SK-N-SH (cell line): ENCODE results near the gene RFT1. TPM values are rescaled to one million over a fixed set of nuclear protein-coding genes. Genes with fewer than 3 reads are reported as not detected.

ENCODE experiments used
- CTCF ChIA-PET: fragments of 300-600, 350-600 bp; formaldehyde crosslinking; extraction: SDS; loops from one replicate; lab custom pipeline; 2021; lab: Yijun Ruan, JAX
- POLR2A ChIA-PET: fragments of 350-600 bp; sonication (Branson Sonifier 250); formaldehyde crosslinking; extraction: SDS; loops from one replicate; lab custom pipeline; 2020; ENCODE audit warnings: antibody characterized with exemption, inconsistent platforms; lab: Yijun Ruan, JAX
- DNase-seq: peaks from one replicate; pipeline ENCODE4 v3.0.0; 2012
- H2AFZ ChIP-seq: fragments of 200-600 bp; sonication (generic); 2 replicates; pipeline ENCODE4 v1.8.1; 2016; ENCODE audit warnings: antibody characterized with exemption, mild to moderate bottlenecking, low read depth
- H3F3A ChIP-seq: fragments of 200-600 bp; sonication (generic); replicated peaks from 2 replicates; pipeline ENCODE3; 2016; ENCODE audit warnings: antibody characterized with exemption, mild to moderate bottlenecking; ENCODE audit not compliant: insufficient read depth
- H3K27ac ChIP-seq, 2 experiments: fragments of 200-500 bp in 1 of 2; fragments of 200-600 bp in 1 of 2; sonication (Bioruptor generic) in 1 of 2; sonication (generic), shearing (Covaris generic) in 1 of 2; 2 replicates each; pipeline versions ENCODE4 v1.5.1 to v1.6.1; 2014 to 2016; ENCODE audit warnings: low read depth in 2 of 2, inconsistent platforms in 1 of 2, low read length in 1 of 2, mild to moderate bottlenecking in 1 of 2, mixed read lengths in 1 of 2
- H3K27me3 ChIP-seq: fragments of 200-600 bp; sonication (generic), shearing (Covaris generic); 2 replicates; pipeline ENCODE4 v1.6.1; 2016; ENCODE audit warnings: mixed run types; ENCODE audit not compliant: insufficient read depth
- H3K36me3 ChIP-seq, 2 experiments: fragments of 200-500 bp in 1 of 2; fragments of 200-600 bp in 1 of 2; sonication (Bioruptor generic) in 1 of 2; sonication (generic) in 1 of 2; replicated peaks in 1 of 2; 2 replicates each; pipeline versions ENCODE3 to v1.5.1; 2014 to 2016; ENCODE audit warnings: low read length in 1 of 2, mild to moderate bottlenecking in 1 of 2; ENCODE audit not compliant: insufficient read depth in 2 of 2, control insufficient read depth in 1 of 2
- H3K4me1 ChIP-seq, 2 experiments: fragments of 200-500 bp in 1 of 2; fragments of 200-600 bp in 1 of 2; sonication (Bioruptor generic) in 1 of 2; sonication (generic), shearing (Covaris generic) in 1 of 2; 2 replicates each; pipeline versions ENCODE4 v1.5.1 to v1.6.1; 2014 to 2016; ENCODE audit warnings: low read depth in 1 of 2, low read length in 1 of 2, mixed run types in 1 of 2; ENCODE audit not compliant: insufficient read depth in 2 of 2, control insufficient read depth in 1 of 2
- H3K4me2 ChIP-seq: fragments of 200-600 bp; sonication (generic), shearing (Covaris generic); 2 replicates; pipeline ENCODE4 v1.6.1; 2017; ENCODE audit warnings: mixed run types
- H3K4me3 ChIP-seq, 2 experiments: fragments of 200-500 bp in 1 of 2; fragments of 200-600 bp in 1 of 2; sonication (Bioruptor generic) in 1 of 2; sonication (generic), shearing (Covaris generic) in 1 of 2; 2 replicates each; pipeline versions ENCODE4 v1.5.1 to v1.8.1; 2014 to 2016; ENCODE audit warnings: low read depth in 2 of 2, inconsistent platforms in 1 of 2, low read length in 1 of 2, mild to moderate bottlenecking in 1 of 2, mixed read lengths in 1 of 2, moderate library complexity in 1 of 2
- H3K79me2 ChIP-seq: fragments of 200-600 bp; sonication (generic); 2 replicates; pipeline ENCODE4 v1.8.1; 2017; ENCODE audit warnings: mild to moderate bottlenecking; ENCODE audit not compliant: insufficient read depth
- H3K9ac ChIP-seq: fragments of 200-600 bp; sonication (generic); 2 replicates; pipeline ENCODE4 v1.6.1; 2017; ENCODE audit warnings: mixed run types
- H3K9me2 ChIP-seq: fragments of 200-600 bp; sonication (generic); 2 replicates; pipeline ENCODE4 v1.6.1; 2017; ENCODE audit warnings: mixed run types
- H3K9me3 ChIP-seq: fragments of 200-600 bp; sonication (generic); 2 replicates; pipeline ENCODE4 v1.6.1; 2017; ENCODE audit warnings: mixed run types, mild to moderate bottlenecking, moderate library complexity
- H4K20me1 ChIP-seq: fragments of 200-600 bp; sonication (generic); 2 replicates; pipeline ENCODE4 v1.6.1; 2017; ENCODE audit warnings: mild to moderate bottlenecking, mixed run types; ENCODE audit not compliant: insufficient read depth
- CHD2 ChIP-seq: fragments of 150-350 bp; IDR thresholded peaks from 2 replicates; pipeline ENCODE4 v1.6.1; 2018; ENCODE audit warnings: low read length; ENCODE audit not compliant: partially characterized antibody
- ELF1 ChIP-seq: IDR thresholded peaks from 2 replicates; pipeline ENCODE4 v1.4.0; 2012
- EP300 ChIP-seq, 2 experiments: IDR thresholded peaks; 2 replicates each; pipeline versions ENCODE4 v1.4.0 to v1.6.1; 2012; ENCODE audit warnings: borderline replicate concordance in 1 of 2, low read depth in 1 of 2, low read length in 1 of 2
- FOXJ3 ChIP-seq: sonication (generic); formaldehyde crosslinking; IDR thresholded peaks from 2 replicates; pipeline ENCODE4 v1.5.1; 2020; ENCODE audit warnings: mild to moderate bottlenecking, missing genetic modification reagents
- FOXM1 ChIP-seq: IDR thresholded peaks from 2 replicates; pipeline ENCODE4 v1.4.0; 2012; ENCODE audit warnings: low read depth, mild to moderate bottlenecking
- GATA2 ChIP-seq: sonication (generic); formaldehyde crosslinking; IDR thresholded peaks from 2 replicates; pipeline ENCODE4 v1.5.0; 2020; ENCODE audit warnings: mild to moderate bottlenecking, missing genetic modification reagents
- NFIC ChIP-seq: IDR thresholded peaks from 2 replicates; pipeline ENCODE4 v1.4.0; 2012; ENCODE audit warnings: borderline replicate concordance
- PBX3 ChIP-seq: IDR thresholded peaks from 2 replicates; pipeline ENCODE4; 2012
- RAD21 ChIP-seq: IDR thresholded peaks from 2 replicates; pipeline ENCODE4 v1.6.1; 2012; ENCODE audit warnings: mild to moderate bottlenecking, low read length
- RCOR1 ChIP-seq: fragments of 150-350 bp; IDR thresholded peaks from 2 replicates; pipeline ENCODE4 v1.6.1; 2017; ENCODE audit warnings: antibody characterized with exemption, low read length
- RFX5 ChIP-seq: IDR thresholded peaks from 2 replicates; pipeline ENCODE4 v1.6.1; 2012; ENCODE audit warnings: mild to moderate bottlenecking, improper control_type of control experiment, low read length
- RXRA ChIP-seq: IDR thresholded peaks from 2 replicates; pipeline ENCODE4 v1.4.0; 2012; ENCODE audit warnings: low read depth, mild to moderate bottlenecking, borderline replicate concordance
- TAF1 ChIP-seq: IDR thresholded peaks from 2 replicates; pipeline ENCODE4 v1.6.1; 2012; ENCODE audit warnings: low read depth, mild to moderate bottlenecking, low read length, moderate library complexity, borderline replicate concordance
- TCF12 ChIP-seq: IDR thresholded peaks from 2 replicates; pipeline ENCODE4 v1.4.0; 2012
- TEAD4 ChIP-seq: IDR thresholded peaks from 2 replicates; pipeline ENCODE4 v1.4.0; 2012; ENCODE audit warnings: mild to moderate bottlenecking, borderline replicate concordance; ENCODE audit not compliant: insufficient read depth
- WGBS: methylation state at CpG from one replicate; pipeline ENCODE4 v1.1.6; 2017; ENCODE audit warnings: low lambda C conversion rate; 5-methylcytosine and 5-hydroxymethylcytosine counted together
- polyA plus RNA-seq, 3 experiments: library from polyadenylated mRNA; depleted of rRNA; stranded (reverse); fragments of >200 nt; gene quantifications; 2 replicates each; pipeline ENCODE4 v1.2.3, GENCODE V29; 2012
- TF ChIP-seq, protein P1 (sequence below): IDR thresholded peaks from 2 replicates; pipeline ENCODE4 v1.4.0; 2012; ENCODE audit warnings: low read depth, borderline replicate concordance
- TF ChIP-seq, protein P2 (sequence below): IDR thresholded peaks from 2 replicates; pipeline ENCODE4 v1.6.1; 2012; ENCODE audit warnings: mild to moderate bottlenecking, low read depth, low read length, moderate library complexity
- TF ChIP-seq, protein P3 (sequence below): IDR thresholded peaks from 2 replicates; pipeline ENCODE4 v1.4.0; 2012; ENCODE audit warnings: low read depth, borderline replicate concordance
- TF ChIP-seq, protein P4 (sequence below): fragments of 150-350 bp; IDR thresholded peaks from 2 replicates; pipeline ENCODE4 v1.6.1; 2016; ENCODE audit warnings: mild to moderate bottlenecking, low read depth, low read length

Gene RFT1
- polyA plus RNA-seq, 1 of the 3 experiments (the other 2 are of a cell fraction) = 13.8 TPM

GRCh38 chr3:53080612-53081205 lies 49.5 kb downstream of the RFT1 start:
- H3K36me3 ChIP-seq = no peaks in the 10 kb centered on the region
- POLR2A ChIA-PET = no interaction called here
- TF ChIP-seq TCF12 (no peak), NFIC (no peak), TAF1 (no peak), TEAD4 (no peak), FOXJ3 (no peak), RFX5 (no peak), PBX3 (no peak), FOXM1 (no peak), CHD2 (no peak), RAD21 (no peak), RXRA (no peak), ELF1 (no peak), RCOR1 (no peak), EP300 (IDR thresholded peaks at IDR 0.05; ENCODE audit: borderline replicate concordance in 1 of 2, low read depth in 1 of 2, low read length in 1 of 2) (no peak), GATA2 (CRISPR knock-in tag) (no peak)
- TF ChIP-seq, protein P1, sequence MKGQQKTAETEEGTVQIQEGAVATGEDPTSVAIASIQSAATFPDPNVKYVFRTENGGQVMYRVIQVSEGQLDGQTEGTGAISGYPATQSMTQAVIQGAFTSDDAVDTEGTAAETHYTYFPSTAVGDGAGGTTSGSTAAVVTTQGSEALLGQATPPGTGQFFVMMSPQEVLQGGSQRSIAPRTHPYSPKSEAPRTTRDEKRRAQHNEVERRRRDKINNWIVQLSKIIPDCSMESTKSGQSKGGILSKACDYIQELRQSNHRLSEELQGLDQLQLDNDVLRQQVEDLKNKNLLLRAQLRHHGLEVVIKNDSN = no peak
- TF ChIP-seq, protein P2, sequence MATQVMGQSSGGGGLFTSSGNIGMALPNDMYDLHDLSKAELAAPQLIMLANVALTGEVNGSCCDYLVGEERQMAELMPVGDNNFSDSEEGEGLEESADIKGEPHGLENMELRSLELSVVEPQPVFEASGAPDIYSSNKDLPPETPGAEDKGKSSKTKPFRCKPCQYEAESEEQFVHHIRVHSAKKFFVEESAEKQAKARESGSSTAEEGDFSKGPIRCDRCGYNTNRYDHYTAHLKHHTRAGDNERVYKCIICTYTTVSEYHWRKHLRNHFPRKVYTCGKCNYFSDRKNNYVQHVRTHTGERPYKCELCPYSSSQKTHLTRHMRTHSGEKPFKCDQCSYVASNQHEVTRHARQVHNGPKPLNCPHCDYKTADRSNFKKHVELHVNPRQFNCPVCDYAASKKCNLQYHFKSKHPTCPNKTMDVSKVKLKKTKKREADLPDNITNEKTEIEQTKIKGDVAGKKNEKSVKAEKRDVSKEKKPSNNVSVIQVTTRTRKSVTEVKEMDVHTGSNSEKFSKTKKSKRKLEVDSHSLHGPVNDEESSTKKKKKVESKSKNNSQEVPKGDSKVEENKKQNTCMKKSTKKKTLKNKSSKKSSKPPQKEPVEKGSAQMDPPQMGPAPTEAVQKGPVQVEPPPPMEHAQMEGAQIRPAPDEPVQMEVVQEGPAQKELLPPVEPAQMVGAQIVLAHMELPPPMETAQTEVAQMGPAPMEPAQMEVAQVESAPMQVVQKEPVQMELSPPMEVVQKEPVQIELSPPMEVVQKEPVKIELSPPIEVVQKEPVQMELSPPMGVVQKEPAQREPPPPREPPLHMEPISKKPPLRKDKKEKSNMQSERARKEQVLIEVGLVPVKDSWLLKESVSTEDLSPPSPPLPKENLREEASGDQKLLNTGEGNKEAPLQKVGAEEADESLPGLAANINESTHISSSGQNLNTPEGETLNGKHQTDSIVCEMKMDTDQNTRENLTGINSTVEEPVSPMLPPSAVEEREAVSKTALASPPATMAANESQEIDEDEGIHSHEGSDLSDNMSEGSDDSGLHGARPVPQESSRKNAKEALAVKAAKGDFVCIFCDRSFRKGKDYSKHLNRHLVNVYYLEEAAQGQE = no peak
- TF ChIP-seq, protein P3, sequence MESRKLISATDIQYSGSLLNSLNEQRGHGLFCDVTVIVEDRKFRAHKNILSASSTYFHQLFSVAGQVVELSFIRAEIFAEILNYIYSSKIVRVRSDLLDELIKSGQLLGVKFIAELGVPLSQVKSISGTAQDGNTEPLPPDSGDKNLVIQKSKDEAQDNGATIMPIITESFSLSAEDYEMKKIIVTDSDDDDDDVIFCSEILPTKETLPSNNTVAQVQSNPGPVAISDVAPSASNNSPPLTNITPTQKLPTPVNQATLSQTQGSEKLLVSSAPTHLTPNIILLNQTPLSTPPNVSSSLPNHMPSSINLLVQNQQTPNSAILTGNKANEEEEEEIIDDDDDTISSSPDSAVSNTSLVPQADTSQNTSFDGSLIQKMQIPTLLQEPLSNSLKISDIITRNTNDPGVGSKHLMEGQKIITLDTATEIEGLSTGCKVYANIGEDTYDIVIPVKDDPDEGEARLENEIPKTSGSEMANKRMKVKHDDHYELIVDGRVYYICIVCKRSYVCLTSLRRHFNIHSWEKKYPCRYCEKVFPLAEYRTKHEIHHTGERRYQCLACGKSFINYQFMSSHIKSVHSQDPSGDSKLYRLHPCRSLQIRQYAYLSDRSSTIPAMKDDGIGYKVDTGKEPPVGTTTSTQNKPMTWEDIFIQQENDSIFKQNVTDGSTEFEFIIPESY = no peak
- TF ChIP-seq, protein P4, sequence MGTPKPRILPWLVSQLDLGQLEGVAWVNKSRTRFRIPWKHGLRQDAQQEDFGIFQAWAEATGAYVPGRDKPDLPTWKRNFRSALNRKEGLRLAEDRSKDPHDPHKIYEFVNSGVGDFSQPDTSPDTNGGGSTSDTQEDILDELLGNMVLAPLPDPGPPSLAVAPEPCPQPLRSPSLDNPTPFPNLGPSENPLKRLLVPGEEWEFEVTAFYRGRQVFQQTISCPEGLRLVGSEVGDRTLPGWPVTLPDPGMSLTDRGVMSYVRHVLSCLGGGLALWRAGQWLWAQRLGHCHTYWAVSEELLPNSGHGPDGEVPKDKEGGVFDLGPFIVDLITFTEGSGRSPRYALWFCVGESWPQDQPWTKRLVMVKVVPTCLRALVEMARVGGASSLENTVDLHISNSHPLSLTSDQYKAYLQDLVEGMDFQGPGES = no peak

More at GRCh38 chr3:53080612-53081205, 49.5 kb downstream of the RFT1 start:
- no peak for DNase-seq
- Histone ChIP-seq H3K9me3 (no peaks in the 10 kb centered on the region), H3K9ac (no peak overlapping the region), H3F3A (no peaks in the 10 kb centered on the region), H3K4me1 (peaks cover 0 to 18% of the 10 kb centered on the region in 2 experiments; a peak in 1 of 4 replicates), H3K4me2 (no peak overlapping the region), H3K27me3 (no peaks in the 10 kb centered on the region), H3K79me2 (no peaks in the 10 kb centered on the region), H3K9me2 (no peaks in the 10 kb centered on the region), H2AFZ (no peak overlapping the region), H4K20me1 (no peaks in the 10 kb centered on the region), H3K27ac (no peak overlapping the region), H3K4me3 (no peak overlapping the region)
- WGBS = 82% methylated on average over 7 of the region's 7 CpGs
- CTCF ChIA-PET = interaction anchor here (1.0 to 2.5 kb wide), 2 partner anchors 9 to 146 kb away, joined by 3 to 5 read pairs; no protein-coding TSS in a partner anchor
